DND-41 (cell line): ENCODE results near the gene CCDC110.

ENCODE experiments used
- EZH2 ChIP-seq: IDR thresholded peaks from 3 replicates; pipeline ENCODE4 v1.6.1; 2012; ENCODE audit warnings: borderline replicate concordance, low read depth, mild to moderate bottlenecking, moderate library complexity, low read length, inconsistent platforms; ENCODE audit not compliant: severe bottlenecking
- TF ChIP-seq, protein P1 (sequence below): IDR thresholded peaks from 2 replicates; pipeline ENCODE4 v1.5.1; 2012; ENCODE audit warnings: borderline replicate concordance, low read length, moderate library complexity, mild to moderate bottlenecking; ENCODE audit not compliant: poor library complexity, severe bottlenecking; ENCODE audit errors: extremely low read depth

DNA sequence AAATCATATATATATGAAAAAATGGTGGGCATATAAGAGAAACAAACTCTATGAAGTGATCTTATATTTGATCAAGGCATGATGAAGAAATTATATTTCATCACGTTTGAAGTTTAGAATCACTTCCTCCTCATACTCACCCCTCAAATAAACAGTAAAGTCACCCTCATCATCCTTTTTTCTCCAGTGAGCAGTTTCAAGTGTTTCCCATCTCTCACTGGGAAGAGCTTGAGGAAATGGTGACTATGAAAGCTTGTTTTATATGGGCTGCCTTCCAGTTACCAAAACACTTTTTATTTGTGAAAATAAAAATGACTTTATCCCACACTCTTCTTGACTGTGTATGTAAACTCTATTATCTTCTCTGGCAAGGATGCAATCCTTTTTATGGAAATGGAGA is 47.0 kb upstream of the CCDC110 start:
- TF ChIP-seq EZH2: no peak
- TF ChIP-seq, protein P1, sequence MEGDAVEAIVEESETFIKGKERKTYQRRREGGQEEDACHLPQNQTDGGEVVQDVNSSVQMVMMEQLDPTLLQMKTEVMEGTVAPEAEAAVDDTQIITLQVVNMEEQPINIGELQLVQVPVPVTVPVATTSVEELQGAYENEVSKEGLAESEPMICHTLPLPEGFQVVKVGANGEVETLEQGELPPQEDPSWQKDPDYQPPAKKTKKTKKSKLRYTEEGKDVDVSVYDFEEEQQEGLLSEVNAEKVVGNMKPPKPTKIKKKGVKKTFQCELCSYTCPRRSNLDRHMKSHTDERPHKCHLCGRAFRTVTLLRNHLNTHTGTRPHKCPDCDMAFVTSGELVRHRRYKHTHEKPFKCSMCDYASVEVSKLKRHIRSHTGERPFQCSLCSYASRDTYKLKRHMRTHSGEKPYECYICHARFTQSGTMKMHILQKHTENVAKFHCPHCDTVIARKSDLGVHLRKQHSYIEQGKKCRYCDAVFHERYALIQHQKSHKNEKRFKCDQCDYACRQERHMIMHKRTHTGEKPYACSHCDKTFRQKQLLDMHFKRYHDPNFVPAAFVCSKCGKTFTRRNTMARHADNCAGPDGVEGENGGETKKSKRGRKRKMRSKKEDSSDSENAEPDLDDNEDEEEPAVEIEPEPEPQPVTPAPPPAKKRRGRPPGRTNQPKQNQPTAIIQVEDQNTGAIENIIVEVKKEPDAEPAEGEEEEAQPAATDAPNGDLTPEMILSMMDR: no peak
